Measurements from ENCODE around the gene PGM5.

Gene PGM5

GRCh38 chr9:68575817-68576216 lies 219.4 kb downstream of the PGM5 start:
- H3K4me3 ChIP-seq (ENCODE audit: low read depth, low read length): no peak overlapping the region

GRCh38 chr9:68577774-68578591 lies 221.6 kb downstream of the PGM5 start:
- H3K4me3 ChIP-seq (ENCODE audit: low read depth, low read length): no peak overlapping the region

Data from iPS-11a (cell line).